NCI-H2227 treated with DMSO at 0.1 percent for 48 hours (cell line): ENCODE results near the gene TRIM42.
A peak's percentile ranks its signal among the peaks of the same experiment; 100 is the strongest.

ENCODE experiments used
- DNase-seq: peaks from one replicate; lab custom pipeline; 2025; lab: John Stamatoyannopoulos, UW

Gene TRIM42

GRCh38 chr3:140710711-140711389 lies 33.0 kb downstream of the TRIM42 start:
- no peak for DNase-seq

- DNase-seq: peak; percentile 2
Measured at GRCh38 chr3:140711390-140712035, 33.6 kb downstream of the TRIM42 start.

DNA sequence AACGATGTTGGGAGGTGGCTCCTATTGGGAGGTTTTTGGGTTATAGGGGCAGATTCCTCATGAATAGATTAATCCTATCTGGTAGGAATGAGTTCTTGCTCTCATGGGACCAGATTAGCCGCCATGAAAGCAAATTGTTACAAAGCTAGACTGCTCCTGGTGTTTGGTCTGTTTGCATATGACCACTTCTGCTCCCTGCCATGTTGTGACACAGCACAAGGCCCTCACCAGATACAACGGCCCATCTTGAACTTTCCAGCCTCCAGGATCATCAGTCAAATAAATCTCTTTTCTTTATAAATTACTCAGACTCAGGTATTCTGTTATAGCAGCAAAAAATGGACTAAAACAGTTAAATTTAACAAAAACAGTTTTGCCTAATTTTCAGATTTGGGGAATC lies 34.4 kb downstream of the TRIM42 start:
- no peak for DNase-seq

- DNase-seq: no peak
Measured at GRCh38 chr3:140715035-140715434, 37.2 kb downstream of the TRIM42 start.

GRCh38 chr3:140717921-140718320 lies 40.1 kb downstream of the TRIM42 start:
- no peak for DNase-seq

DNA sequence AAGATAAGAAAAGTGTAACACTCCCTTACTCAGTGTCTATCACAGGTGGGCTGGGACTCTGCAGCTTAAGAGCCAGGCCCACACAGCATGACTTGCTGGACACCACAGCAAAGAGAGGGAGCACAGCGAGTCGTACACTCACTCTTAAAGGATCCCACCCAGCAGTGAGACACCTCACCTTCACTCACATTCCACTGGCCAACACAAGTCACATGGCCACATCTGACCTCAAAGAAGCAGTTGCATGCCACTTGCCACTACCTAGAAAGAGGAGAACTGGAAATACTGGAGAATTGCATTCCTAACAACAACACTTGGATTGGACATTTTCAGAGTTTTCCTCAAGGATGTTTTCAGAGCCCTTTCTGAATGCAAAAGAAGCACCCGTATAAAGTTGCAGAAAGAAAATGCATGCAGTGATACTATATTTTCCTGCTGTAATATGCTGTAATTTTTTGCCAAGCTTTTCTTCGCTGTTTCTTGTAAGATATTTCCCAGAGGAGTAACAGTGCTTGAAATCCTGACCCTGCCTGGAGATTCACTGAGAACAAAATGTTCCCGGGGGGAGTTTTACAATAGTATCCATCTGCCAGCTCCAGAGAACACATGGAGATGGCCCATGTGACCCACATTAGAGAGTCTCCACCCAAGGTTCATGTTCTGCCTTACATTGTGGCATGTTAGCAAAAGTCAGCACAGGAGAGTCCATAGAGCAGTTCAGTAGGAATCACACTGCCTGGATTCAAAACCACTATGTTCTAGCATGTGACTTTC lies 42.2 kb downstream of the TRIM42 start:
- no peak for DNase-seq

GRCh38 chr3:140723576-140723975 lies 45.7 kb downstream of the TRIM42 start:
- no peak for DNase-seq

DNA sequence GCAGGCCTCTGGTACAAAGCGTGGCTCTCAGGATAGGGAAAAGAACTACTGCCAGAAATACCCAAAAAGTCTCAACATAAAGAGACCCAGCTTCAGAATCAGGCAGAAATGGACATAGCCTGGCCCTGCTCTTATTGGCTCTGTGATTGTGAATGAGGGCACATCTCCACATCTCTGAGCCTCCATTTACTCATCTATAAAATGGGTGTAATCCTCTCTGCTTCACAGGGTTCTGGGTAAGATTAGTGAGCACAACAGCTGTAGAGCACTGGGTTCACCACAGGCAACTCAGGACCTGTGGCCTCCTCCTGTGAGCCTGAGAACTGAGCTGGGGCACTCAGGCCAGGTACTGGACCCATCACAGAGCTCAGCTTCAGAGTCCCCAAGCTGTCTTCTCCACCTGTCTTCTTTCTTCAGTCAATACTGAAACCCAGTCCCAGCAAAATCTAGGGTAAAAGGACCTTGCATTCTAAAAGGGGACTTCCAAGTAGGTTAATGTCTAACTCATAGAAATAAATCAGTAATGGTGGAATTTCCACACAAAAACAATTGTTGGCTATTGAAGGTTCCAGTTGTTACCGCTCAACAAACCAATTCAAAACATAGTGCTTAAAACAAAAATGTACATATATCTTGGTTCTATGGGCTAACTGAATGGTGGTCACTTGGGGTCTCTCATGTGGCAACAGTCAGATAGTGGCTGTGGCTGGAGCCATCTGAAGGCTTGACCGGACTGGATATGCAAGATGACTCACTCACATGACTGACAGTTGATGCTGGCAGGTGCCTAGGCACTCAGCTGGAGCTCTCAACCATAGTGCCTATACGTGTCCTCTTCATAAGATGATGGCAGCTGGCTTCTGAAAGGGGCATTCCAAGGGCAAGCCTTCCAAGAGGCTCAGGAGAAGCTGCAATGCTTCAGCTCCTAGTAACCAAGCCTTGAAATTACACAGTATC lies 47.3 kb downstream of the TRIM42 start:
- DNase-seq: no peak

DNA sequence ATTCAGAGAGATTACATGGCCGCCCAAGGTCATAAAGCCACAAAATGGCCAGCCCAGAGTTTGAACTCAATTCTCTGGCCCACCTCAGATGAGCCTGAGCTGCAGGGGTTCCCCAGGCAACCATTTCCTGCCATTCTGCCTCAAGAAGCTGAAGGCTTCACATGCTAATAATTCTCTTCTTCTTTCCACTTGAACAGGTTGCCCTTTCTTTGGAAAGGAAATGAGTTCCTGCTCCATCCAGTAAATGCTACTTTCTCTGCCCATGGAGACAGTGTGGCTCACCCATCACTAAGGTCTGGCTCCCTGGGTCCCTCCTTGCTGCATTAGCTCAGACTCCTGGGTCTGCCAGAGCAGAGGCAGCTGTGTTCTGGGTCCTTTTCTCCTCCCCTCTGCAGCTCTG lies 48.2 kb downstream of the TRIM42 start:
- no peak for DNase-seq

DNA sequence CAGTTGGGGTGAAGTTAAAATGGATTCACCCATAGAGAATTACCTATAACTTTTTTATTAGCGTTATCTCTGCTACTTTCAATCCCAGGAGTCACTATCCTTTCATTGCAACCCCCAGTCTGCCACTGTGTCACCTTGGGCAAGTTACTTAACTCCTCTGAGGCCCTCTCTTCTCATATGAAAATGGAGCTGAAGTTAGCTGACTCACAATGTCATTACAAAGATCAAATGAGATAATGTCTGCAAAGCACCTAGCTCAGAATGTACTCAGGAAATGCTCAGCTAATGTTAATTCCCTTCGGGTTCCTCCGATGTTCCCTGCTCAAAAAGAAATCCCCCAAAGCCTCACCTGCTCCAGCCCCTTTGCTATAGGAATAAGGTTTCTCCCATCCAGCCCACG lies 50.0 kb downstream of the TRIM42 start:
- DNase-seq: no peak

- no peak for DNase-seq
Measured at GRCh38 chr3:140731440-140732119, 53.7 kb downstream of the TRIM42 start.

DNA sequence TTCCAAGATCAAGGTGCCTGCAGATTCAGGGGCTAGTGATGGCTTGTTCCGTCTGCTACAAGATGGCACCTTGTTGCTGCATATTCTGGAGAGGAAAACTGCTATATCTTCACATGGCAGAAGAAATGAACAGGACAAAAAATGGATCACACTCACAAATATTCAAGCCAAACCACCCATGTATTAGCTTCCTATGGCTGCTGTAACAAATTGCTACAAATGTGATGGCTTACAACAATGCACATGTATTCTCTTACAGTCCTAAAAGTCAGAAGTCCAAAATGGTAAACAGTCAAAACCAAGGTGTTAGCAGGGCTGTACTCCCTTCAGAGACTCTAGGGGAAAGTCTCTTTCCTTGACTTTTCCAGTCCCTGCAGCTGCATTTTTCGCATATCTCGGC lies 55.8 kb downstream of the TRIM42 start:
- no peak for DNase-seq

DNA sequence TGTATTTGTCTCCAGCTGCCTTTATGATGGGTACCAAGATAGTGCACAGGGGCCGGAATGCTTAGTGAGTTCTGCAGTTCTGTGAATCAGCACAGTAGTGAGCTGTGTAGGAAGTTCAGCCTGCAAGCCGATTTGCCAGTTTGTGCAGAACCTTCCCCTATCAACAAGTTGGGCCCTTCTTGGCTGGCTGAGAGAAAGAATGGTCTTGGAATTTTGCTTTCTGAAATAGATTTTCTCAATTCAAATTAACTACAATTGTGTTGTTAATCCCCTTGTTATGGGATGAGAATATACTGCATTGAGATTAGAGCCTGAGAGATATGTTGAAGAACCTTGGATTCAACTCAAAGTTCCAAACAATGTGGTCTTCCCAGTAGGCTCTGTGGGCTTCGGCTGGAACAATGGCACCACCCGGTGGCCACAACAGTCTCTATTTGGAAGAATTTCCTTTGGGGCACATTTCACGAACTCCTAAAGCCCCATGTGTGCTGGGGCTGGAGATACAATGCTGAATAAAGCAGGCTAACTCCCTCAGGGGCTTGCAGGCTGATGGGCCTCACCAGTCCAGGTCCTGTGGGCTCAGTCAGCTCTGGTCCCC lies 59.1 kb downstream of the TRIM42 start:
- peak; percentile 33 for DNase-seq

DNA sequence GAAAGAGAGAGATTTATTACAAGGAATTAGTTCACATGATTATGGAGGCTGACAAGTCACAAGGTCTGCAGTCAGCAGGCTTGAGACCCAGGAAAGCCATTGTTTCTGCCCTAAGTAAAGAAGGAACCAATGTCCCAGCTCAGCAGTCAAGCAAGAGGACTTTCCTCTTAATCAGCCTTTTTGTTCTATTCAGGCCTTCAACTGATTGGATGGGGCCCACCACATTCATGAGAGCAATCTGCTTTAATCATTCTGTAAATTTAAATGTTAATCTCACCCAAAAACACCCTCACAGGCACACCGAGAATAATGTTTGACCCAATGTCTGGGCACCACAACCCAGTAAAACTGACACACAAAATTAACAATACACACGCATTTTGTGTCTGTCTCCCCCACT lies 64.3 kb downstream of the TRIM42 start:
- no peak for DNase-seq

DNA sequence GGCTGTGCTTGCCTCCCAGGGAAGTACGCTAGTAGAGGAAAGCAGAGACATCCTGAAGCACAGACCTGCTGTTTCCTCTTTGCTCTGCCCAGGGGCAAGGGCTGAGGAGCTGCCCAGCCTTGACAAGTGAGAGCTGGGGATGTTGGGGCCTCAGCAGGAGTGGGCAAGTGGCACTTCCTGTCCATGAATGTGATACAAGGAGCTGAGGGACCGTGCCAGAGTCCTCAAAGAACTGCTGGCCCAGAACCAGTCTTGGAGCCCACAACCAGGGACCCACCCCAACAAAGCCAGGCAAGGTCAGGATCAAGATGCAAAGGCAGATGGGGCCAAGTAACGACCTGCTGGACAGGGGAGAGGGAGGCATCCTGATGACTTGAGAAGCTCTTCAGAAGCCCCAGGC lies 70.3 kb downstream of the TRIM42 start:
- DNase-seq: no peak

- no peak for DNase-seq
Measured at GRCh38 chr3:140748903-140749302, 71.0 kb downstream of the TRIM42 start.
